A673 (cell line): ENCODE results near the gene SLC25A13. TPM values are rescaled to one million over a fixed set of nuclear protein-coding genes. Genes with fewer than 3 reads are reported as not detected.

Experiments used
- BruUV-seq: library from RNA; stranded (reverse); fragments of 400-500 nt; replicated peaks from 2 replicates; lab custom pipeline; 2021; lab: Mats Ljungman, UMichigan
- CTCF ChIA-PET: fragments of 300-600 bp; sonication (Branson Sonifier 250); formaldehyde crosslinking; loops from one replicate; lab custom pipeline; 2022; ENCODE audit warnings: antibody characterized with exemption; lab: Charles Lee
- POLR2A ChIA-PET: fragments of 300-600 bp; sonication (Branson Sonifier 250); formaldehyde crosslinking; loops from one replicate; lab custom pipeline; 2022; ENCODE audit warnings: antibody characterized with exemption; ENCODE audit not compliant: low non-redundant PET; lab: Charles Lee
- DNase-seq: peaks from one replicate; pipeline ENCODE4 v3.0.0-alpha.2; 2015; ENCODE audit warnings: low spot score
- H3K27ac ChIP-seq: fragments of 200-600 bp; sonication (generic); 2 replicates; pipeline ENCODE4 v1.5.1; 2016; ENCODE audit warnings: mixed run types, low read depth, mild to moderate bottlenecking, mixed read lengths, antibody characterized with exemption, low read length; ENCODE audit not compliant: poor library complexity, severe bottlenecking
- H3K27me3 ChIP-seq: fragments of 200-600 bp; sonication (generic); replicated peaks from 2 replicates; pipeline ENCODE4 v1.6.1; 2017; ENCODE audit warnings: mixed run types, low read depth, mild to moderate bottlenecking, mixed read lengths, antibody characterized with exemption, low read length; ENCODE audit not compliant: insufficient read depth, poor library complexity
- H3K36me3 ChIP-seq: fragments of 200-600 bp; sonication (generic); 2 replicates; pipeline ENCODE4 v1.6.1; 2016; ENCODE audit warnings: mixed run types, mild to moderate bottlenecking, mixed read lengths, antibody characterized with exemption, low read length; ENCODE audit not compliant: insufficient read depth, poor library complexity, severe bottlenecking
- H3K4me1 ChIP-seq: fragments of 200-600 bp; sonication (generic); 2 replicates; pipeline ENCODE4 v1.6.1; 2017; ENCODE audit warnings: mixed run types, mild to moderate bottlenecking, mixed read lengths, antibody characterized with exemption, low read length; ENCODE audit not compliant: insufficient read depth, poor library complexity, severe bottlenecking
- H3K4me3 ChIP-seq: fragments of 200-600 bp; sonication (generic); 2 replicates; pipeline ENCODE4 v1.5.1; 2016; ENCODE audit warnings: low read depth, mixed run types, mild to moderate bottlenecking, mixed read lengths, low read length; ENCODE audit not compliant: poor library complexity, severe bottlenecking
- H3K9me3 ChIP-seq: fragments of 200-600 bp; sonication (generic); 2 replicates; pipeline ENCODE4 v1.6.1; 2016; ENCODE audit warnings: mixed run types, low read depth, mild to moderate bottlenecking, mixed read lengths, antibody characterized with exemption, low read length; ENCODE audit not compliant: poor library complexity, severe bottlenecking
- CTCF ChIP-seq: fragments of 300-800, 200-600 bp; sonication (generic); conservative IDR thresholded peaks from 2 replicates; pipeline ENCODE4 v1.5.1; 2017; ENCODE audit warnings: low read depth, mild to moderate bottlenecking, antibody characterized with exemption, low read length, moderate library complexity, mixed read lengths
- EZH2 ChIP-seq: fragments of 200-600 bp; sonication (generic); IDR thresholded peaks from 2 replicates; pipeline ENCODE4 v1.6.1; 2017; ENCODE audit warnings: borderline replicate concordance, low read depth, mild to moderate bottlenecking, mixed read lengths, antibody characterized with exemption, low read length; ENCODE audit not compliant: poor library complexity, severe bottlenecking
- intact Hi-C: fragments of 100-400 bp; cut with micrococcal nuclease; formaldehyde crosslinking; loops from one replicate; pipeline ENCODE4 v1.10.0; 2022; ENCODE audit not compliant: unreplicated experiment
- total RNA-seq: library from RNA; stranded (reverse); gene quantifications from 2 replicates; pipeline ENCODE4 v1.2.3, GENCODE V29; 2021

The SLC25A13 gene
- total RNA-seq, 1 experiment from 2014 or later, result 22.7 TPM

DNA sequence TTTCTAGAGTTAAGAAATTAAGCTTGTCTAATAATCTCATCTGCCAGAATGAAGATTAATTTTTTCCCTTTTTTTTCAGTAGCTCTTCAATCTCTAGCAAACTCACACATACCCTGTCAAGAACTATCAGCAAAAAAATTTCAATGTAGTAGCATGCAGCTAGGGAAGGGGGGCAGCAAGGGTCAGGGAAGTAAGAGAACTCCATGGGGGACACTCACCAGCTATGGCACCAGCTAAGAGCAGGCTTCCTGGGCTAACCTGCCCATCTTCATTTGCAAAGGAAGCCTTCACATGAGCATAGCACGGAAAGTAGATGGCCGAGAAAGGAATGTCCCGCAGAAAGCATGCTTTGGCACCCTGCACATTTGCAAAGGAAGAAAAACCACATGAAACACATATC is 190.4 kb downstream of the SLC25A13 start:
- TF ChIP-seq CTCF (0 out of 2 replicates have a peak, but pooled peaks have one; percentile 18), EZH2 (no peak)
- Histone ChIP-seq H3K27me3 (no peaks in the 10 kb centered on the region), H3K4me1 (peaks cover 12% of the 10 kb centered on the region), H3K4me3 (no peak overlapping the region), H3K27ac (no peak overlapping the region), H3K36me3 (no peaks in the 10 kb centered on the region), H3K9me3 (no peaks in the 10 kb centered on the region)
- peak; percentile 10 for DNase-seq
- CTCF ChIA-PET, result no interaction called here
- POLR2A ChIA-PET, result no interaction called here
- intact Hi-C loops, result no loop called here
- BruUV-seq, result no TSS peak

GRCh38 chr7:96127746-96128145 is 194.2 kb downstream of the SLC25A13 start:
- no TSS peak for BruUV-seq
- Histone ChIP-seq H3K36me3 (no peaks in the 10 kb centered on the region), H3K27ac (no peak overlapping the region), H3K9me3 (no peaks in the 10 kb centered on the region), H3K4me3 (no peak overlapping the region), H3K27me3 (no peaks in the 10 kb centered on the region), H3K4me1 (peaks cover 11% of the 10 kb centered on the region)
- intact Hi-C loops, result no loop called here
- no peak for TF ChIP-seq CTCF
- no peak for TF ChIP-seq EZH2
- no peak for DNase-seq
- ChIA-PET POLR2A (no interaction called here), CTCF (no interaction called here)

DNA sequence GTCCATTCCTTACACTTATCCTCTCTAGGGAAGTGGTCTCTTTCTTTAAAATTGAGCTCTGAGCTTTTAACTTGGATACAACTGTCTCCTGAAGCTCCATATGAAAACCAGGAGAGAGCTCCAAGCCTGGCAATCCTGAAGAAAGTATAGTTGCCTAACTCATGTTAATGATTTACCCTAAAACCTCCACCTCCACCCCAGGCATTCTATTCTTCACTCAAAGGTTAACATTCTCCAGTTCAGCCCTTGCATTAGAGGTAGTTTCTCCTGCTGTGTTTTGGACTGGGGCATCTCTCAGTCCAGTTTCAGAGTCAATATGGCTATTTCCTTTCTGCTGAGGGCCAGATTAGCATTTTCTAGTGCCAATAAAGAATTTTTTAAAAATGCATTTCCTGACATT is 195.5 kb downstream of the SLC25A13 start:
- CTCF ChIA-PET, result no interaction called here
- no peak for DNase-seq
- intact Hi-C loops, result no loop called here

More for the DNA sequence above, 195.5 kb downstream of the SLC25A13 start:
- Histone ChIP-seq H3K4me1 (no peaks in the 10 kb centered on the region), H3K27me3 (no peaks in the 10 kb centered on the region), H3K9me3 (no peaks in the 10 kb centered on the region), H3K27ac (no peak overlapping the region), H3K4me3 (no peak overlapping the region), H3K36me3 (no peaks in the 10 kb centered on the region)
- TF ChIP-seq EZH2, result no peak
- no peak for TF ChIP-seq CTCF
- no TSS peak for BruUV-seq
- POLR2A ChIA-PET, result no interaction called here
